GM12891 (cell line): ENCODE measurements around the gene KLHL30.

Experiments used
- DNase-seq: peaks from one replicate; pipeline ENCODE4 v3.0.0; 2011; ENCODE audit warnings: low spot score; ENCODE audit not compliant: insufficient read length
- FAIRE-seq: peaks from 2 replicates; lab custom pipeline; 2011; peaks lifted over from hg19 to GRCh38; lab: Jason Lieb, UNC
- PAX5 ChIP-seq: IDR thresholded peaks from 2 replicates; pipeline ENCODE4 v1.6.1; 2011; ENCODE audit warnings: low read length, moderate library complexity, mild to moderate bottlenecking; ENCODE audit not compliant: insufficient read depth, severe bottlenecking
- POLR2A ChIP-seq: IDR thresholded peaks from 2 replicates; pipeline ENCODE4 v1.6.1; 2011; ENCODE audit warnings: low read depth, low read length, control low read depth
- POLR2AphosphoS5 ChIP-seq: IDR thresholded peaks from 2 replicates; pipeline ENCODE4 v1.6.1; 2011; ENCODE audit warnings: low read depth, low read length, control low read depth
- POU2F2 ChIP-seq: IDR thresholded peaks from 2 replicates; pipeline ENCODE4 v1.6.1; 2011; ENCODE audit warnings: low read depth, mild to moderate bottlenecking, control low read depth, low read length, moderate library complexity
- SPI1 ChIP-seq: IDR thresholded peaks from 2 replicates; pipeline ENCODE4 v1.6.1; 2011; ENCODE audit warnings: low read depth, low read length, control low read depth
- TAF1 ChIP-seq: IDR thresholded peaks from 2 replicates; pipeline ENCODE4 v1.6.1; 2011; ENCODE audit warnings: low read depth, low read length, control low read depth

KLHL30 gene

GRCh38 chr2:238145851-238146250 is 7.4 kb downstream of the KLHL30 start:
- TF ChIP-seq SPI1 (no peak), POU2F2 (no peak), TAF1 (no peak), PAX5 (no peak), POLR2AphosphoS5 (no peak), POLR2A (no peak)
- no peak for DNase-seq
- no peak for FAIRE-seq

DNA sequence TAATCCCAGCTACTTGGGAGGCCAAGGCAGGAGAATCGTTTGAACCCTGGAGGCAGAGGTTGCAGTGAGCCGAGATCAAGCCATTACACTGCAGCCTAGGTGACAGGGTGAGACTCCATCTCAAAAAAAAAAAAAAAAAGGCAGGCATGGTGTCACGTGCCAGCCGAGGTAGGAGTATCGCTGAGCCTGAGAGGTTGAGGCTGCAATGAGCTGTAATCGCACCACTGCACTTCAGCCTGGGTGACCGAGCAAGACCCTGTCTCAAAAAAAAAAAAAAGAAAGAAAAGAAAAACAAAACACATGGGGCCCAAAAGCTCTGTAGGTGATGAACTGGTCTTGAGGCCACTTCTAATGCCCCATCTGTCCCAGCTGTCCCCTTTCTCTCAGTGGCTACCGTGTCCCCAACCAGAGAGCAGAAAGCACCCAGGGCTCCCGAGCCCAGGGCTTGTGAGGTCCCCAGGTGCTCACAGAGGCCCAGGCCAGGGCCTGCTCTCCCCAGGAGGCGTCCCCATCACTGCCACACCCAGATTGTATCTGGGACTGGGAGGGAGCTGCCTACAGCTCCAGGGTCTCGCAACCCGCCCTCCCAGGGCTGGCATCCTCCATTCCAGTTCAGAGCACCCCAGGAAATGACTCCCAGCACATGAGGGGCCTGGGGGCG is 8.5 kb downstream of the KLHL30 start:
- TF ChIP-seq POU2F2 (no peak), TAF1 (no peak), SPI1 (no peak), PAX5 (no peak), POLR2A (no peak), POLR2AphosphoS5 (no peak)
- FAIRE-seq (no peak), DNase-seq (no peak)

DNA sequence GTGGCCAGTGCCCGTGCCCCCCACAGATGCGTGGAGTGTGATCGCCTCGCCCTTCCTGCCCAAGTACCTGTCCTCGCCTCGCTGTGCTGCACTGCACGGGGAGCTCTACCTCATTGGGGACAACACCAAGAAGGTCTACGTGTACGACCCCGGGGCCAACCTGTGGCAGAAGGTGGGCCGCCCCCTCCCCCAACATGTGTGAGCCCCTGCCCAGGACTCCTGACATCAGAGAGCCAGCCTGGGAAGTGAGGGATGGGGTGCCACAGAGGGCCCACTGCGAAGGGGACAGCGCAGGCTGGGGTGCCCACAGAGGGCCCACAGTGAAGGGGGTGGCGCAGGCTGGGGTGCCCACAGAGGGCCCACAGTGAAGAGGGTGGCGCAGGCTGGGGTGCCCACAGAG is 10.5 kb downstream of the KLHL30 start:
- TF ChIP-seq POU2F2 (no peak), POLR2A (no peak)
- DNase-seq (no peak), FAIRE-seq (no peak)

DNA sequence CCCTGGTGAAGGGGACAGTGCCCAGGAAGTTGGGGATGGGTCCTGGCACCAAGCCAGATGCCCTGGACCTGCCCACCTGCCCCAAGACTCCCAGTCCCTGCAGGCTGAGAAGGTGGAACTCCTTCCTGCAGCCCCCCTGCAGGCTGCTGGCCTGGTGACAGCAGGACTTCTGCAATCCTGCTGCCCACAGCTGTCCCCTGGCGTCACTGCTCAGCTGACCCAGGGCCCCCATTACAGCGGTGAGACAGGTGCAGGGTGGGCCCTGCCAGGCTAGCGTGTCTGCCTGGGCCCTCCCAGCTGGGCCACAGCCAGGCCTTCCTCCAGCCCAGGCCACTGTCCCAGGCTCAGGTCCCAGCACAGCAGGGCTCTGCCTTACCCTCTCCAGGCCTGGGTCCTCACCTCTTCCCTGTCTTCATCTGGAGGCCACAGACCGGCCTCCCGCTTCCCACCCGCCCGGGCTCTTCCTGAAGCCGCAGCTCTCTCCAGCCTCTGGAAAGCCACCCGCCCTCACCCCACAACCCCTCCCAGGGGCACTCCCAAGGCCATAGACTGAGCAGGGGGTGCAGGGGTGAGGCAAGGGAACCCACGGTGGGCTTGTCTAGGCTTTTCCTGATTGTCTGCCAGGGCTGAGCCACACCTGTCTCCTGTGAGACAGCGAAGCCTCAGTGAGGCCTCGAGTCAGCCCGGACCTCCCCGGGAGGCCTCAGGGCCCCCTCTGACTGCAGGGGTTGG is 11.5 kb downstream of the KLHL30 start:
- no peak for FAIRE-seq
- DNase-seq, result no peak

DNA sequence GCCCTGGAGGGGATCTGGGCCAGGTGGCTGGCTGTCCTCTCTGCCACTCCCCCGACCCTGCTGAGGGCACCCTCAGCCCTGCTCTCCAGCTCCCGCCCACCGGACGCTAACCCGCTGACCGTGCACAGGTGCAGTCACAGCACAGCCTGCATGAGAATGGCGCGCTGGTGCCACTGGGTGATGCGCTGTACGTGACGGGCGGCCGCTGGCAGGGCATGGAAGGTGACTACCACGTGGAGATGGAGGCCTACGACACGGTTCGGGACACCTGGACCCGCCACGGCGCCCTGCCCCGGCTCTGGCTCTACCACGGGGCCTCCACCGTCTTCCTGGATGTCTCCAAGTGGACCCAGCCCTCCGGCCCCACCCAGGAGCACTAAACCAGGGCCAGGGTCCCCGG is 12.2 kb downstream of the KLHL30 start:
- no peak for FAIRE-seq
- TF ChIP-seq SPI1 (no peak), POU2F2 (no peak), TAF1 (no peak), PAX5 (no peak), POLR2AphosphoS5 (no peak), POLR2A (no peak)
- DNase-seq, result no peak

More for the DNA sequence above, 11.5 kb downstream of the KLHL30 start:
- TF ChIP-seq POLR2A (no peak), SPI1 (no peak), POU2F2 (no peak), TAF1 (no peak), POLR2AphosphoS5 (no peak)

GRCh38 chr2:238151205-238151604 is 12.7 kb downstream of the KLHL30 start:
- no peak for DNase-seq
- FAIRE-seq, result no peak

GRCh38 chr2:238151628-238152235 is 13.3 kb downstream of the KLHL30 start:
- FAIRE-seq (no peak), DNase-seq (no peak)
- no peak for TF ChIP-seq POU2F2

More at GRCh38 chr2:238151205-238151604, 12.7 kb downstream of the KLHL30 start:
- no peak for TF ChIP-seq PAX5

DNA sequence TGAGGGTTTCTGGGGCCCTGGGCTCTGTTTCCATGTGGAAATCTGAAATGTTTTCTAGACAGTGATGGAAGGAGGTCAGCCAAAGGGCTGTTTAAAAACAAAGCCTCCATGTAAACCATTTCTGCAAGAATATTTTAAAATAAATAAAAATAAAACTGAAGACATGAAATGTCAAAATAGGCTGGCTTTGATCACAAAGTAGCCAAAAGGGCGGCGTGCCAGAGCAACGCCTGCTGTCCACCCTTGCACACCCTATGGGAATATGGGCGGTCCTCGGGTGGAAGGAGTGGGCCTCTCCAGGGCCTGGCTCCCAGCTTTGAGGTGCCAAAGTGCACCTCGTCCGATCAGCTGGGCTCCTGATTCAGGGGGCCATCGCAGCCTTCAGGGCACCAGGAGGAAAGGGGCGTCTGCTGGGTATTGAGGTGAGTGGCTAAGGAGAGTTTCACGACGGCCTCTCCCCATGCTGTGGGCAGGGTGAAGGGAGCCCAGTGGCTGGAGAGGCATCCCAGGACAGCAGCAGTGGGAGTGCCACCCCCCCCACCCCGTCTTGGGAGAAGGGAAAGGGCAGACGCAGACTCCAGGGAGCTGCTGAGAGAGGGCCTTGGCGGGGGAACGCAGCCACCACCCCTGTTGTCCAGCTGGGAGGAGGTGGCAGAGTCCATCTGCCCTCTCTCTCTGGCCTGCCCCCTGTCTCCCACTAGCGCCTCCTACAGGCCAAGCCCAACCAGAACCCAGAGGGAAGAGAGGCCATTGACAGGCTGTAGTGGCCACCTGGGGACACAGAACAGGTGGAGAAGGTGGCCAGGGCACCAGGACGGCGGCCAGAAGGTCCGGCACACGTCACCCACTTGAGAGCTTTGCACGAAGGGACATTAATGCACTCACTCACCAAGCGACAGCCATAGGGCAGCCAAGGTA is 14.6 kb downstream of the KLHL30 start:
- DNase-seq, result no peak
- TF ChIP-seq POLR2A, result no peak
- no peak for TF ChIP-seq SPI1
- no peak for TF ChIP-seq POLR2AphosphoS5
- TF ChIP-seq POU2F2, result no peak
- no peak for TF ChIP-seq PAX5
- no peak for TF ChIP-seq TAF1
- FAIRE-seq, result no peak

GRCh38 chr2:238154570-238154969 is 16.1 kb downstream of the KLHL30 start:
- DNase-seq (no peak), FAIRE-seq (no peak)
- TF ChIP-seq SPI1, result no peak
- no peak for TF ChIP-seq POU2F2
- no peak for TF ChIP-seq POLR2AphosphoS5
- TF ChIP-seq PAX5, result no peak
- no peak for TF ChIP-seq TAF1
- TF ChIP-seq POLR2A, result no peak

GRCh38 chr2:238155051-238155760 is 16.7 kb downstream of the KLHL30 start:
- DNase-seq (no peak), FAIRE-seq (no peak)
- TF ChIP-seq POLR2A (no peak), PAX5 (no peak), TAF1 (no peak), SPI1 (no peak), POU2F2 (no peak), POLR2AphosphoS5 (no peak)
